ENCODE results near the gene TFB1M. TPM values are rescaled to one million over a fixed set of nuclear protein-coding genes. Genes with fewer than 3 reads are reported as not detected.

Gene TFB1M
- total RNA-seq, 1 experiment from 2014 or later = 31.0 TPM

DNA sequence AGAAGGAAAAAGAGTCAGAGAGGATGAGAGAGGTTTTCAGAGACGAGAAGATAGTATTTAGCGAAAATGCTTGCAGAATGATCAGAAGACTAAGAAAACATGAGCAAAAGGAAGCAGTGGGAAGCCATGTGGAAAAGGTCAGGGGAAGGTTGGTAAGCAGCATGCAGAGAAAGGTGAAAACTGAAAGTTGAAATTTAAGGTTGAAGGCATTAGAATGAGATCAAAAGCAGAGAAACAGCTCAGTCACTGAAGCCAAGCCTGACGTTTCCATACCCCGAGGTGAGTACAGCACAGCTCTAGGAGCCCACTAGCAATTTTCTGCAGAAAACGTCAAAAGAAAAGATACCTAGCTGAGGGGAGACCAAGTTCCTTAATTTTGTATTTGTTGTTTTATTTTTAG lies 19.1 kb upstream of the TFB1M start:
- intact Hi-C loops (cut with micrococcal nuclease) = no loop called here
- BruUV-seq (replicated peaks) = no TSS peak
- Mint-ChIP-seq H3K36me3 (ENCODE audit: insufficient read depth, unreplicated experiment) (no peaks in the 10 kb centered on the region), H3K4me3 (ENCODE audit: unreplicated experiment) (no peak overlapping the region), H3K27me3 (ENCODE audit: insufficient read depth, unreplicated experiment) (no peaks in the 10 kb centered on the region), H3K9me3 (ENCODE audit: unreplicated experiment) (peaks cover 8% of the 10 kb centered on the region), H3K4me1 (ENCODE audit: insufficient read depth, unreplicated experiment) (no peaks in the 10 kb centered on the region), H3K27ac (ENCODE audit: low read depth, unreplicated experiment) (no peak overlapping the region)
- TF ChIP-seq, protein P1, sequence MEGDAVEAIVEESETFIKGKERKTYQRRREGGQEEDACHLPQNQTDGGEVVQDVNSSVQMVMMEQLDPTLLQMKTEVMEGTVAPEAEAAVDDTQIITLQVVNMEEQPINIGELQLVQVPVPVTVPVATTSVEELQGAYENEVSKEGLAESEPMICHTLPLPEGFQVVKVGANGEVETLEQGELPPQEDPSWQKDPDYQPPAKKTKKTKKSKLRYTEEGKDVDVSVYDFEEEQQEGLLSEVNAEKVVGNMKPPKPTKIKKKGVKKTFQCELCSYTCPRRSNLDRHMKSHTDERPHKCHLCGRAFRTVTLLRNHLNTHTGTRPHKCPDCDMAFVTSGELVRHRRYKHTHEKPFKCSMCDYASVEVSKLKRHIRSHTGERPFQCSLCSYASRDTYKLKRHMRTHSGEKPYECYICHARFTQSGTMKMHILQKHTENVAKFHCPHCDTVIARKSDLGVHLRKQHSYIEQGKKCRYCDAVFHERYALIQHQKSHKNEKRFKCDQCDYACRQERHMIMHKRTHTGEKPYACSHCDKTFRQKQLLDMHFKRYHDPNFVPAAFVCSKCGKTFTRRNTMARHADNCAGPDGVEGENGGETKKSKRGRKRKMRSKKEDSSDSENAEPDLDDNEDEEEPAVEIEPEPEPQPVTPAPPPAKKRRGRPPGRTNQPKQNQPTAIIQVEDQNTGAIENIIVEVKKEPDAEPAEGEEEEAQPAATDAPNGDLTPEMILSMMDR (IDR thresholded peaks at IDR 0.05; ENCODE audit: unreplicated experiment) = no peak
- CTCF ChIA-PET = no interaction called here
- DNase-seq (ENCODE audit: unreplicated experiment) = no peak
- POLR2A ChIA-PET = no interaction called here

DNA sequence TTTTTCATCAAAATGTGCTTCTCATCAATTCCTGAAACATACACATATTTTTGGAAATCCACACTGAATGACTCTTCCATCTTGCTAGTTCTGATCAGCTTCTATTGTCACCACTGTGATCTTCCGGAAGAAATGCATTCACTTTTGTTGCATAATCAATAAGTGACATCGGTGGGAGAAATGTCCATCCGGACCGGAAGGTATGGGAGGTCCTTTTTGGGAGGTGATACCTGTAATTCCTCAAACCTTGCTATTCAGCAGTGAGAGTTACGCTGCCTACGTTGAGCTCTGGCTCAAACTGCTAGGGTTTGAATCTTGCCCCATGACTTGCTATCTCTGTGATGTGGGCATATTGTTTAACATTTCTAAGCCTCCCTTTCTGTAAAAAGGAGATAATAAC lies 16.6 kb upstream of the TFB1M start:
- TF ChIP-seq, protein P1 (IDR thresholded peaks at IDR 0.05; ENCODE audit: unreplicated experiment) = no peak
- no peak for DNase-seq (ENCODE audit: unreplicated experiment)
- Mint-ChIP-seq H3K4me3 (ENCODE audit: unreplicated experiment) (no peak overlapping the region), H3K36me3 (ENCODE audit: insufficient read depth, unreplicated experiment) (no peaks in the 10 kb centered on the region), H3K27ac (ENCODE audit: low read depth, unreplicated experiment) (no peak overlapping the region), H3K9me3 (ENCODE audit: unreplicated experiment) (peaks cover 2% of the 10 kb centered on the region), H3K27me3 (ENCODE audit: insufficient read depth, unreplicated experiment) (no peaks in the 10 kb centered on the region), H3K4me1 (ENCODE audit: insufficient read depth, unreplicated experiment) (peaks cover 6% of the 10 kb centered on the region)
- ChIA-PET CTCF (interaction anchor here (5.7 kb wide), 1 partner anchor 198 kb away, joined by 34 read pairs; no protein-coding TSS in a partner anchor), POLR2A (no interaction called here)
- intact Hi-C loops (cut with micrococcal nuclease) = no loop called here
- no TSS peak for BruUV-seq (replicated peaks)

DNA sequence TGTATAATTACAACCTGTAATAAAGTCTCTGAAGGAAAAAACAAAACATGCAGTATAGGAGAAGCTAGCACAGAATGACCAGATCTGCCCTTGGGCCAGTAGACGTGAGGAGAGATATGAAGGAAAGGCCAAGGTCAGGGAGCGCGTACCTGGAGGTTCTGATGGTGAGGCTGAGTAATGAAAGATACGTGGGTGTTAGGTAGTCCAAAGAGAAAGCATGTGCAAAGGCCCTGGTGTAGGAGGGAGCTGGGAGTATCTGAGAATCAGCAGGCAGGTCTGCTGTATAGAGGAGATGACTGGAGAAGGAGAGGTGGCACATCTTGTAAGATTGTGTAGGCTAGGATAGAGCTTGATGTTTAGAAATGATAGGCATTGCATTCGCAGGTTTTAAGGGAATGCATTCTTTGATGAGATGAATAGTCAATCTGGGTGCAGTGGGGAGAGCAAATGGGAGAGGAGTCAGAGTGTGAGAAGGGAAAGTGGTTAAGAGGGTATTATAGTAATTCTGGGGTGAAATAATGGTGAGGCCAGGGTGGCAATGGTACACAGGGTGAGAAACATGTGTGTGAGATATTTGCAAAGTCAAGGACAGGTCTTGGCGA lies 15.9 kb upstream of the TFB1M start:
- no peak for DNase-seq (ENCODE audit: unreplicated experiment)
- POLR2A ChIA-PET = no interaction called here
- Mint-ChIP-seq H3K27me3 (ENCODE audit: insufficient read depth, unreplicated experiment) (no peaks in the 10 kb centered on the region), H3K4me1 (ENCODE audit: insufficient read depth, unreplicated experiment) (peaks cover 6% of the 10 kb centered on the region), H3K9me3 (ENCODE audit: unreplicated experiment) (no peaks in the 10 kb centered on the region), H3K27ac (ENCODE audit: low read depth, unreplicated experiment) (no peak overlapping the region), H3K36me3 (ENCODE audit: insufficient read depth, unreplicated experiment) (no peaks in the 10 kb centered on the region), H3K4me3 (ENCODE audit: unreplicated experiment) (no peak overlapping the region)
- CTCF ChIA-PET = interaction anchor here (0.7 to 5.7 kb wide), 5 partner anchors 14 to 211 kb away, joined by 3 to 34 read pairs (median 3); no protein-coding TSS in a partner anchor
- no TSS peak for BruUV-seq (replicated peaks)
- TF ChIP-seq, protein P1 (IDR thresholded peaks at IDR 0.05; ENCODE audit: unreplicated experiment) = no peak
- intact Hi-C loops (cut with micrococcal nuclease) = no loop called here

DNA sequence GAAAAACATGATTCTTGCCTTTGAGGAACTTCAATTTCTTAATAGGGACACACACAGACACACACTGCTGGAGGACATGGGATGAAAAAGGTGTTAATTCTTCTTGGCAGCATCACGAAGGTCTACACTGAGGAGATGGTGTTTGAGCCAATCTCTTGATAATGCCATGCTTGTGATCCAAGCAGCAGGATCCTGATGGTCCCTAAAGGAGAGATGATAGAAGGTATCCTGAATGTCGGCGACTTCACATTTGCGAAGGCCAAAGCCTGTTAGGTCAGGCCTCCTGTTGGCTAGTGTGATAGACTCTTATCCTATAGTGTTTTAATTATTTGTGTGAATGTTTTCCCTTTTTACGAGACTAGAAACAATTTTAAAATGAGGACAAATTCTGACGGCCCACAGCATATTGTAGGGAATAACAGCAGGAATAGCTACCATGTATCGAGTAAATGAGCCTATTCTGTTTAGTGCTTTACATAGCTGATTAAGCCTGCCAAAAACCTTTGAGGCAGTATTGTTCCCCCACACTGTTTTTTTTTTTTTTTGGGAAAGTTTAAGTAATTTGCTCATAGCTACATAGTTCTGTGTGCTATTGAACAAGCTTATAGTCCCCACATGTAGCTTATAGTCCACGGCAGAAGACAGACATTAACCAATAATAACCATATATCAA lies 15.3 kb upstream of the TFB1M start:
- Mint-ChIP-seq H3K36me3 (ENCODE audit: insufficient read depth, unreplicated experiment) (no peaks in the 10 kb centered on the region), H3K4me3 (ENCODE audit: unreplicated experiment) (no peak overlapping the region), H3K9me3 (ENCODE audit: unreplicated experiment) (no peaks in the 10 kb centered on the region), H3K4me1 (ENCODE audit: insufficient read depth, unreplicated experiment) (peaks cover 6% of the 10 kb centered on the region), H3K27ac (ENCODE audit: low read depth, unreplicated experiment) (no peak overlapping the region), H3K27me3 (ENCODE audit: insufficient read depth, unreplicated experiment) (no peaks in the 10 kb centered on the region)
- no TSS peak for BruUV-seq (replicated peaks)
- TF ChIP-seq, protein P1 (IDR thresholded peaks at IDR 0.05; ENCODE audit: unreplicated experiment) = no peak
- ChIA-PET POLR2A (interaction anchor here (0.7 kb wide), 1 partner anchor 200 kb away, joined by 3 read pairs; no protein-coding TSS in a partner anchor), CTCF (interaction anchor here (0.5 to 5.7 kb wide), 11 partner anchors 10 to 1130 kb away, joined by 3 to 34 read pairs (median 3); no protein-coding TSS in a partner anchor)
- DNase-seq (ENCODE audit: unreplicated experiment) = no peak
- intact Hi-C loops (cut with micrococcal nuclease) = loop anchor here (10.0 kb wide), 1 partner anchor 1945 kb away; no protein-coding TSS in a partner anchor
